ENCODE results near the gene CPEB3. TPM values are rescaled to one million over a fixed set of nuclear protein-coding genes. Genes with fewer than 3 reads are reported as not detected.

CPEB3 gene
- total RNA-seq, 3 donors from 2014 or later, result 7.4 to 11.0 (median 8.2) TPM

- no peaks in the 10 kb centered on the region for H3K4me1 ChIP-seq (ENCODE audit: low read depth)
- no peaks in the 10 kb centered on the region for H3K9me3 ChIP-seq
- ATAC-seq, result no peak
- intact Hi-C loops (cut with DNase I, micrococcal nuclease), result no loop called here
- H3K36me3 ChIP-seq (ENCODE audit: low read depth), result no peaks in the 10 kb centered on the region
- no peak for DNase-seq
- no peak for TF ChIP-seq CTCF (IDR thresholded peaks at IDR 0.05)
- no peak overlapping the region for H3K4me3 ChIP-seq
Observed at GRCh38 chr10:92316610-92317009, 25.7 kb upstream of the CPEB3 start.

- H3K36me3 ChIP-seq (ENCODE audit: low read depth), result no peaks in the 10 kb centered on the region
Observed at GRCh38 chr10:92313750-92314149, 22.9 kb upstream of the CPEB3 start.

GRCh38 chr10:92309272-92309671, 18.4 kb upstream of the CPEB3 start:
- intact Hi-C loops (cut with DNase I, micrococcal nuclease), result no loop called here
- Histone ChIP-seq H3K9me3 (no peaks in the 10 kb centered on the region), H3K4me1 (ENCODE audit: low read depth) (no peaks in the 10 kb centered on the region), H3K4me3 (no peak overlapping the region), H3K36me3 (ENCODE audit: low read depth) (no peaks in the 10 kb centered on the region)
- TF ChIP-seq CTCF (IDR thresholded peaks at IDR 0.05), result no peak
- DNase-seq, result no peak
- ATAC-seq, result no peak

More at GRCh38 chr10:92313750-92314149, 22.9 kb upstream of the CPEB3 start:
- ATAC-seq, result no peak
- H3K9me3 ChIP-seq, result no peaks in the 10 kb centered on the region
- no peak for DNase-seq
- no peak overlapping the region for H3K4me3 ChIP-seq
- no peak for TF ChIP-seq CTCF (IDR thresholded peaks at IDR 0.05)
- intact Hi-C loops (cut with DNase I, micrococcal nuclease), result no loop called here
- no peaks in the 10 kb centered on the region for H3K4me1 ChIP-seq (ENCODE audit: low read depth)

DNA sequence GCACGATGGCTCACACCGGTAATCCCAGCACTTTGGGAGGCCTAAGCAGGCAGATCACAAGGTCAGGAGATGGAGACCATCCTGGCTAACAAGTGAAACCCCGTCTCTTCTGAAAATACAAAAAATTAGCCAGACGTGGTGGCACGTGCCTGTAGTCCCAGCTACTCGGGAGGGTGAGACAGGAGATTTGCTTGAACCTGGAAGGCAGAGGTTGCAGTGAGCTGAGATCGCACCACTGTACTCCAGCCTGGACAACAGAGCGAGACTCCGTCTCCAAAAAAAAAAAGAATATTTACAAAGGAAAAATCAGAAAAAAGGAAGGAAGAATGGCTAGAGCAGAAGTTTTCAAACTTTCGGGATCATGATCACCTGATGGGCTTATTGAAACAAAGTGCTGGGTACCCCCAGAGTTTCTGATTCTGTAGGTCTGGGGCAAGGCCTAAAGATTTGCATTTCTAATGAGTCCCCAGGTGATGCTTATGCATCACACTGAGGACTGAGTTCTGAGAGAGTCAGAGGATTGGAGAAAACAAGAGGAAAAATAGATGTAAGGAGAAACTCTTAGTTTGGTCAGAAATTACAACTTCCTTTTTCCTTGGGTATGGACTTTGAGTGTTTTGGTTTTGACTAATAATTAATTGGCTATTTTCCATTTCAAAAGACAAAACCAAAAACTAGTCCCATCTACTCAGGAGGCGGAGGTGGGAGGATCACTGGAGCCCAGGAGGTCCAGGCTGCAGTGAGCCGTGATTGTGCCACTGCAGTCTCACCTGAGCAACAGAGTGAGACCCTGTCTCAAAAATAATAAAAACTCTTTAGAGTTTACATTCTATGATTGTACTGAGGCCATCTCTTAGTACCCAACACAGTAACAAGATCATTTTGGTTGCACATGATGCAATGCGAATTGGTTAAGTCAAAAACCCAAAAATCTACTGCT, 14.5 kb upstream of the CPEB3 start:
- no peak overlapping the region for H3K4me3 ChIP-seq
- H3K9me3 ChIP-seq, result no peaks in the 10 kb centered on the region
- no peaks in the 10 kb centered on the region for H3K36me3 ChIP-seq (ENCODE audit: low read depth)
- no peak for TF ChIP-seq CTCF (IDR thresholded peaks at IDR 0.05)
- no peaks in the 10 kb centered on the region for H3K4me1 ChIP-seq (ENCODE audit: low read depth)
- ATAC-seq (no peak), DNase-seq (no peak)
- intact Hi-C loops (cut with DNase I, micrococcal nuclease), result no loop called here

DNA sequence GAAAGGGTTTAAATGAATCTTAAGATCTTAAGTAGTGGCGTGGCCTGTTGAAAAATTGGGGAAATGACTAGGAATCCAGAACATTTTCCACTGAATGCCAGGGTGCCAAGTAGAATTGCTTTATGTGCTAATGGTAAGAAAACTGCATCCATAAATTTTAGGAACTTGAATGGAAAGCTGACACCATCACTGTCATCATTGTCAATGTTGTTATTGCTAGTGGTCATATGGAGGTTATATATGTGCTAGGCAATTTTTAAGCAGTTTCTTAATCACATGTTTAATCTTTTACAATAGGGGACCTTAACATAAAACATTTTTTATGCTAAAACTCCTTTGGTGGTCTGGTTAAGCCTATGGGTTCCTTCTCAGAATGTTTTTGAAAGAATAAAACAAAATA, 13.2 kb upstream of the CPEB3 start:
- Histone ChIP-seq H3K9me3 (no peaks in the 10 kb centered on the region), H3K4me1 (ENCODE audit: low read depth) (no peaks in the 10 kb centered on the region), H3K36me3 (ENCODE audit: low read depth) (no peaks in the 10 kb centered on the region), H3K4me3 (no peak overlapping the region)
- DNase-seq (no peak), ATAC-seq (no peak)
- intact Hi-C loops (cut with DNase I, micrococcal nuclease), result no loop called here
- no peak for TF ChIP-seq CTCF (IDR thresholded peaks at IDR 0.05)

All from mucosa of descending colon (tissue), 3 donors.